Activated CD4-positive, alpha-beta T cell treated with anti-CD3 and anti-CD28 coated beads for 4 hours (primary cell): ENCODE results near the gene CLEC2D.
"Not testable (repeated sequence)": the region's sequence is repeated elsewhere in the genome, so short reads cannot be mapped to it uniquely, and the experiment has no call there.

Source experiments
- DNase-seq, 2 donors: peaks; one replicate each; pipeline ENCODE4 v3.0.0-alpha.2; 2020

CLEC2D gene, protein sequence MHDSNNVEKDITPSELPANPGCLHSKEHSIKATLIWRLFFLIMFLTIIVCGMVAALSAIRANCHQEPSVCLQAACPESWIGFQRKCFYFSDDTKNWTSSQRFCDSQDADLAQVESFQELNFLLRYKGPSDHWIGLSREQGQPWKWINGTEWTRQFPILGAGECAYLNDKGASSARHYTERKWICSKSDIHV

DNA sequence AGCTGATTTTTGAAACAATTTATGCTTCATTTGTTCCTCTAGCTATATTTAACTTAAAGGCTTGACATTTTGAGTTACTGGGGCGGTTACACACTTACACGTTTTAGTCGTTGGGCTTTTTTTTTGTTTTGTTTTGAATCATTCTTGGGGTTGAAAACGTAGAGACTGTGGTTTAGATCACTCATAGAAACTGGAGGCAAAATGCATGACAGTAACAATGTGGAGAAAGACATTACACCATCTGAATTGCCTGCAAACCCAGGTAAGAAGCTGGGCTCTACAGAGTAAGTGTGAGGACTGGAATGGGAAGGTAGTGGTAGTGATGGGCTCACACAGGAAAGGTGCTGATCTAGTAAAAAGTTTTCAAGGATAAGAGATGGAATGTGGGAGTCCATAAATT lies at the start of gene CLEC2D:
TSS of gene CLEC2D (plus strand) at position 180 of the 400 bp plus-strand sequence. CDS start at position 202, 22 bp downstream.
- peak in 1 of 2 donors; percentile 45 for DNase-seq

DNA sequence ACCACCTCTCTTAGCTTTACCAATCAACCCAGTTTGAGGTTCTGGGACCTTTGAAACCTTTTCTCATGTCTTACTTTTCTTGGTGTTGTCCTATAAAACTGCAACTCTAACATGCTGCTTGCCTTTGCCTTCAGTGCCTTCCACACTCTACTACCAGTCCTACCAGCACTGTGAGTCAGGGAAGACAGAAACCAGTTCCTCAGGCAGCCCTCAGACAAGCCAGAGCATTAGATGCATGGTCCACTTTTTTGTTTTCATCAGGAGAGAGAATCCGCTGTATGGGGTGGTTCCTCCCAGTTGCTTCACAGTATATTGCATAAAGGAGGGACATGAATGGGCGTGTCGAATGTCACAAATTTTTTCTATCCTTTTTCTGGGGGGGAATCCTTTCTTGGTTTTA lies 44.5 kb upstream of the CLEC2D start:
- DNase-seq: no peak

DNA sequence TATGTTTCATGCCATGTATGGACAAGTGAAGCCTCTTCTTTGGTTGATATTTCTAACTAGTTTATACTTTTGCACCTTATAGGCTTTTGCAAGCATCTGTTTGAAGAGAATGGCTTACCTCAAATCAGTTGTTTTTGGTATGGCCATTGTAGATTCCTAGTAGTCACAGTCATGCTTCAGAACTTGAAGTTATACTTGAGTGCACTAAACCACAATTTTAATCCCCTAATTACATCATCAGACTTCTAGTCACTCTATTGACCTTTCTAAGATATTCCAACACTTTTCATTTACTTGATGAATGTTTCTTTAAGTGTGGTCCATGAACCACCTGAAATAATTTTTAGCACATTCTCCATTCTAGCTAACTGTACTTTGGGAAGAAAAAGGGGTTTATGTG lies 43.2 kb upstream of the CLEC2D start:
- DNase-seq: no peak

DNA sequence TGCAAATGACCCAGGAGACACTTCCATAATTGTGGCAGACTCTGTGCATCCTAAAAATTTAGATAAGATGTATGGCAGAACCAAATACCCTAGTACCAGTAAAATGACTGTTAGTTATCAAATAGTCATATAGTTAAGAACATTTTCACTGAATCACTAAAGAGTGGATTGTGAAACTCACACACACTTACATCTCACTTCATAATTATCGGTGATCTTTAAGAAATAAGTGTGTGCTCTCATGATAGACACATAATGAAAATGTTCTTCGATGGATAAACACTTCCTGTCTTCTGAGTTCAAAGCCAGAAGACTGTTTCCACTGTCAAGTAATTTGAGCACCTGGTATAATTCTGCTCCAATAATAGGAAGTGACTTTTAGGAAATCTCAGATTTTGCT lies 42.7 kb upstream of the CLEC2D start:
- DNase-seq: no peak

DNA sequence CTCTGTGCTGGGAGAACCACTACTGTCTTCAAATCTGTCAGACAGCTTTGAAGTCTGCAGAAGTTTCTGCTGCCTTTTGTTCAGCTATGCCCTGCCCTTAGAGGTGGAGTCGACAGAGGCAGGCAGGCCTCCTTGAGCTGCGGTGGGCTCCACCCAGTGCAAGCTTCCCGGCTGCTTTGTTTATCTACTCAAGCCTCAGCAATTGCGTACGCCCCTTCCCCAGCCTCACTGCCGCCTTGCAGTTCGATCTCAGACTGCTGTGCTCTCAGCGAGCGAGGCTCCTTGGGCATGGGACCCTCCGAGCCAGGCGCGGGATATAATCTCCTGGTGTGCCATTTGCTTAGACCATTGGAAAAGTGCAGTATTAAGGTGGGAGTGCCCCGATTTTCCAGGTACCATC lies 36.7 kb upstream of the CLEC2D start:
- DNase-seq: no peak

DNA sequence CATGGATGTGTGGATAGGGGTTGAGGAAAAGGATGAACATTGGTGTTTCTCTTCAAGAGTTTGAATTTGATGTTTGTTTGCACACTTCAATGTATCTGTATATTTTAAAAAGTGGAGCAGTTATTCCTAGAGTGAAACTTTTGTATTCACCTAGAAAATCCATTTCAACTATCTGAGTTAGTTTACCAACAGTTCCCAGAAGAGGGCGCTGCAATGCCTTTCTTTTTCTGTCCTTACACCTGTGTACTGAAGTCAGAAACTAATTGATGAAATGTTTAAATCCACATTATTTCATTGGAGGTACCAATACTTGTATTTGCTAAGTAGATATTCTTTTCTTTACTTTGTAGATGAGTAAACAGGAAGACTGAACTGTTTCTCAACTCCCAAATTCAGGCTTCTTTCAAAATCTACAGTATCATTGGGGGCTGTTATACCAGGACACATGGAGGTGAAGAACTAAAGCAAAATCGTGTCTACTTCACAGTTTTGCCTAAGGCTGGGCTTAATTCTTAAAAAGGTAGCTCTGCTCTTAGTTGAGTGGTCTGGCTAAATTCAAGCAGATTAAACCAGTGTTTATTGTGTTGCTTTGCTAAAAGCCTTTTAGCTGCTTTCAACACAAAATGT lies 35.2 kb upstream of the CLEC2D start:
- DNase-seq: peak; percentile 76 to 88

DNA sequence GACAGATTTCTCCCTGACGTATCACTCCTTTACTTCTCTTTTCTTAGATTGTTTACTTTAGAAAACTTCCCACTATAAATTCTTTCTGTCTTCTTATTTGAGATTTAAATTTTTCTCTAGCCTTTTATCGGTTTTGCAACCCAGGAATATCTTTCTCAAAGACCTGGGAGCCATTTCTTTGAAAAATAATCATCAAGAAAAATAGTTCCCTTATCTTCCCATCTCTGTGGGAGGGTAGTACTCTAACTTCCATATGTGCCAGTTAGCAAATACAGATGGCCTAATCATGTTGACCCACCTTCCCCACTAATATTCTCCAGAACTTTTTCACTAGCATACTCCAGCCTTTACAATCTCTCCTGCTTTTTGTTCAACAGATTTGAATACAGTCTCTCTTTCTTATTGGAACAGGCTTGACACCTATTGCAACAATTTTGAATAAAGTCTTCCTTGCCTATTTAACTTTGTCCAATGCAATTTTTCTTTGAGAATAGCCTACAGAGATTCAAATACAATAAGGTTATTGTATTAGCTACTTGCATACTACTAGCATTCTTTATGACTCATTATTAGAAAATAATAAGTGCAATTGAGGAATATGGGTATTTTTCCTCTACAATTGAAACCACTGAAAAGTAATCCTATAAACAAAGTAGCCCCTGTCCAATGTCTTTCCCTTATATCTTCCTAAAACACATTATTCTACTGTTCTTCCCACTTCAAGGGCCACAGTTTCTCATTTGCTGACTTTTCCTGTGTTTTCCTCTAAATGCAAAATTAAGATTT lies 34.4 kb upstream of the CLEC2D start:
- DNase-seq: no peak

DNA sequence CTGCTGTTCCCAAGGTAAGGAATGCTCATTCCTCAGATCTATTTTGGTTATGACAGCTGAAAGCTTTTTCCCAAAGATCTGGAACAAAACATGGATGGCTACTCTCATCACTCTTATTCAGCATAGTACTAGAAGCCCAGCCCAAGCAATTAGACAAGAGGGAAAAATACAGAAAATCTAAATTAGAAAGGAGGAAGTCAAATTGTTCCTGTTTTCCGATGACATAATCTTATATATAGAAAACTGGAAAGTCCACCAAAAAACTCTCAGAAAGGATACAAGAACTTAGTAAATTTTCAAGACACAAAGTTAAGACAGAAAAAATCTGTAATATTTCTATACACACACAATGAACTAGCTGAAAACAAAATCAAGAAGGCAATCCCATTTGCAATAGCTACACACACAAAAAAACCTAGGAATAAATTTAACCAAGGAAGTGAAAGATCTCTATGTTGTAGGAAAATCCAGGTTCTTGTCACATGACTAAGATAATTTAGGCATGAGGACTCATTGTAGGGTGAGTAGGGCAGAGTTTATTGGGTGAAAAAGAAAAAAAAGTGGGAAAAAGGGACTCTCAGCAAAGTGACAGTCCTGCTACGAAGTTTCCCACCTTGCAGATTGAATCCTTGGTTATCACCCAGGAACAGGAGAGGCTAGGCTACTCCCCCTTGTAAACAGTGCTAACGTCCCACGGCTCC lies 33.2 kb upstream of the CLEC2D start:
- DNase-seq: no peak

DNA sequence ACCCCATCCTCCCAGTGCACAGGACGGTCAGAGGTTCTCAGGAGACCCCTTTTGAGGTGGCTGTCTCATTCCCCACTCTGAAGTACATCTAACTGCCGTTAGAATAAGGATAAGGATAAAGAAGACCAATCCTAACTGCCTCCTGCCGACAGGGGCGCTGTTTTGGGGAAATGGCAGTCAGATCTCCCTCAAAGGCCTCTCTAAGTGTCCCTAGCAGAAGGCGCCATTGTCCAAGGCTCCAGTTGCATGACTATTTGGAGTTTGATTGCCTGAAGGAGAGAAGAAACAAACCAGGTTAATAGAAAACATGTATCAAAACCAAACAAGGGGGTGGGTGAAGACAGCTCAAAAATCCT lies 32.7 kb upstream of the CLEC2D start:
- no peak for DNase-seq

DNA sequence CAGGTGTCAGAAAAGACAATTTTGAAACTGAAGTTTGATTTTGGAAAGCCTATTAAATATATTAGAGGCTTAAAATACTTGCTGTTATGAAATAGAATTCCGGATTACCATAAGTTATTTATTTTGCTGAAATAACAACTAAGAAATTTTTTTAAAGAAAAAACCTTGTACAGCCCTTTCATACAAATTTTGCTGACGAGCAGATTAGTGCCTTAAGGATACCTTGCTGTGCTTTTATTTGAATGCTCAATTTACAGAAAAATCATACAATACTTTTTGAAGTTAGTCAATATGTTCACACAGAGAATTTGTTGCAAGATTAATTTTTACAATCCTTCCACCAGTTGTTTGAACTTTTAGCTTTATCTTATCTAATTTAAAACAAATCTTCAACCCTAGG lies 29.5 kb upstream of the CLEC2D start:
- no peak for DNase-seq

DNA sequence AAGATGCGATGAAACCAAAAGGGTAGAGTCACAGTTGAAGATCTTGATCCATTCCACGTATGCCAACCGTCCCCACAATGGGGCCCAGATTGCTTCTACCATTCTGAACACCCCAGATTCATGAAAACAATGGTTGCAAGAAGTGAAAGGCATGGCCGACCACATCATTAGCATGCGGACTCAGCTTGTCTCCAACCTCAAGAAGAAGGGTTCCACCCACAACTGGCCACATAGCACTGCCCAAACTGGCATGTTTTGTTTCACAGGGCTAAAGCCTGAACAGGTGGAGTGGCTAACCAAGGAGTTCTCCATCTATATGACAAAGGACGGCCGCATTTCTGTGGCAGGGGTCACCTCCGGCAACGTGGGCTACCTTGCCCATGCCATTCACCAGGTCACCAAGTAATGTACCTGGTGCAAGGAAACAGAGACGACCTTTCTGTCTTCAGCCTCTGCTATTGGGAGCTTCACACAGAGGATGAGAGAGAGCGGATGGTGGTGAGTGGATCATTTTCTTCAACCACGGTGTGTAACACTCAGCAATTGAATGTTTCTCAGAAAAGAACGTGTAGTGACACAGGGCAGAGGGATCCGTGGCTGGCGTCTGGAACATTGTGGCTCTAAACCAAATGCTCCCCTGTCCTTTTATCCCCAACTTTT lies 26.8 kb upstream of the CLEC2D start:
- DNase-seq: no peak

DNA sequence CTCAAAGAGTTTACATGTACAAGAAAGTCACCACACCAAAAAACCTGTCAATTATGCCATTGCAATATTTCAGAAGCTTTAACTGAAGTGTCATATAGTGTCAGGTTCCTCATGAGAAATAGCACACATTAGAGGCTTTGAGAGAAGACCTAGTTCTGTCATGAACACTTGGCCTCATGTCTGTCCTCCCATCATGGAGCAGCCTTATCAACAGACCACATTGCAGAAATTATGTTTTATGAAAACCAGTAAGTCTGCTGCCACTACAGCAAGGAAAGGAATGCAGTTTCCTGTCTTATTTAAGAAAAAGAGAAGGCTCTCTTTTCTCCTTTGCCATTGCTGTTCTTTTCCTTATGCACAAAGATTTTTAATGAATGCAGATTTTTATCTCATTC lies 26.2 kb upstream of the CLEC2D start:
- no peak for DNase-seq

DNA sequence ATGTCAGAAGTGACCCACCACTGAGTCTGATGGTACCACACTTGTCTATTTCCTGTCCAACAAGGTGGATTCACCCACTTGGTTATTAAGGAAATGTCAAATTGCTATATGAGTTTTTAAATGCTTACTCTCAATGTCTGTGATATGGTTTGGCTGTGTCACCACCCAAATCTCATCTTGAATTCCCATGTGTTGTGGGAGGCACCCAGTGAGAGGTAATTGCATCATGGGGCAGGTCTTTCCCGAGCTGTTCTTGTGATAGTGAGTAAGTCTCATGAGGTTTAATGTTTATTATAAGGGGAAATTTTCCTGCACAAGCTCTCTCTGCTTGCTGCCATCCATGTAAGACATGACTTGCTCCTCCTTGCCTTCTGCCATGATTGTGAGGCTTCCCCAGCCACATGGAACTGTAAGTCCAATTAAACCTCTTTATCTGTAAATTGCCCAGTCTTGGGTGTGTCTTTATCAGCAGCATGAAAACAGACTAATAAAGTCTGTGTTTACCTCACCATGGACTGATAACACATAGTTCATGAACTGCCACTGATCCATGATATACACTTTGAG lies 24.4 kb upstream of the CLEC2D start:
- not testable (repeated sequence) for DNase-seq

DNA sequence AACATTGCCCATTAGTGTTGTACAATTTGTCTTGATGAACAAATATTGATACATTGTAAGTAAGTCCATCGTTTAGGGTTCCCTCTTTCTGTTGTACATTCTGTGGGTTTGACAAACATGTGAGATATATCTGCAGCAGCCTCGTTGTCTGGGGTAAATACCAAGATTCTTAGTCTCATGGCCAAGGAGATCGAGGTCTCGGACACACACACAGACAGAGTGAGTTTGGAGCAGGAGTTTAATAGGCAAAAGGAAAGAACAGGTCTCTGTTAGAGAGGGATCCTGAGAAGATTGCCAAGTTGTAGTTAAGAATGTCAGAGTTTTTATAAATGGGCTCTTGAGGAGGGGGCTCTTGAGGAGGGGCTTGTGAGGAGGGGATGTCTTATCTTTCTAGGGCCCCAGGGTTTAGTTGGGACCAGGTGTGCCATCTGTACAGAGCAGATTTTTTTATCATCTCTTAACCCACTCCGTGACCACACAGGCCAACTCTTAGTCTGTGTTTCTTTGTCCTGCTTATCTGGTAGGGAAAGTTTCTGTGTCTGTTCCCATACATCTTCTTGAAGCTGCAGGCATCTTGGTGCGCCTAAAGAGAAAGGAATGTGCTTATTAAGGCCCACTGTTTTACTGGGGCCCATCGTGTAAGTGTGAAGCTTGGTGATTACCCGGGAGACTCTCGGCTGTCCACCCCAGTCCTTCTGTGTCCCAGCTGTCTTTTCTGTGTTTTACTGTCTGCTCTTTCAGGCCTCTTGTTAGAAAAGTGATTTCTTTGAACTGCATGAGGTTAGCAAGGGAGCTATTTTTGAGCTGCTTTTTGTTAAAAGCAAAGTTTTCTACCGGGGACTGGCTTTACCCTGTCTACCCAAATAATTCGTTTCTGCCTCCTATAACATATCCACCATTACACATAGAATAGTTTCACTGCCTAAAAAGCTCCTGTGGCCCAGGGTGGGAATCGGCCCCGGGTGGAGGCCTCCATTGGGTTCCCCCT lies 22.4 kb upstream of the CLEC2D start:
- no peak for DNase-seq

DNA sequence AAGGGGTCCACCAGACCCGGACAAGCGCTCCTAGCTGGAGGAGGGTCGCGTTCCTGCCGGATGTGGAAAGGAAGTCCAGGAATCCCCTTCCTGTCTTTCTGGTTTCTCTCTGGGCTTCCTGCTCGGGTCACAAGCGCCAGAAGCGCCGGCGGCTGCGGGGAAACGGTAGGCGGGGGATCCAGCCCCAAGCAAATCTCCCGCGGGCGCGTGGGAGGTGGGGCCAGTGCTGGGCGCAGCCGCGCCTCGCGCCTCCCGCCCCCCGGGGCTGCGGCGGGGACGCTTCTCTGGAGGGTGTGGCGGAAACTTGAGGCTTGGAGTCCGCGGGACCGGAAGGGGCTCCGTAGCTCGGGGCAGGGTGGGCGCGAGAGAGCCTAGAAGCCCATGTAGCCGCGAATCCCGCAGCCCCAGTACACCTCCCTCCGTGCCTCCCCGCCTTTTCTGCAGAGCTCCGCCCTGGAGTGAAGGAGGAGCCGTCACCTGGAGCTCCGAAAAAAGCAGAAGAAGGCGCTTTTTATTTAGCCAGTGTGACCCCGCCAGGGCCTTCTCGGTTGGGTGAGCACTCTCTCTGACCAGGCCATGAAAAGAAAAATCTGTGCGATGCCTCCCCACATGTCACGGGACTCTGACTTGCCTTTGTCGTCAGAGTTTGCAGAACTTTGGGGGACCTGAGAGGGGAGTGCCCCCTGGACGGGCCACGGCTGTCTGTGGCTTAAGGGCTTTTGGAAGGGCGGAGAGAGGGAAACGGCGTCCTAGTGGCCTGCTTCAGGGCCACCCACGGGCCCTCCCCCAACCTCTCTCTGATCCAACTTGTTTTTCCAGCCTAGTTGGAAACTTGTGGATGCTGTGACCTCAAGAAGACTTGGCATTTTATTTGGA lies 21.4 kb upstream of the CLEC2D start:
- DNase-seq: peak; percentile 77 to 83

DNA sequence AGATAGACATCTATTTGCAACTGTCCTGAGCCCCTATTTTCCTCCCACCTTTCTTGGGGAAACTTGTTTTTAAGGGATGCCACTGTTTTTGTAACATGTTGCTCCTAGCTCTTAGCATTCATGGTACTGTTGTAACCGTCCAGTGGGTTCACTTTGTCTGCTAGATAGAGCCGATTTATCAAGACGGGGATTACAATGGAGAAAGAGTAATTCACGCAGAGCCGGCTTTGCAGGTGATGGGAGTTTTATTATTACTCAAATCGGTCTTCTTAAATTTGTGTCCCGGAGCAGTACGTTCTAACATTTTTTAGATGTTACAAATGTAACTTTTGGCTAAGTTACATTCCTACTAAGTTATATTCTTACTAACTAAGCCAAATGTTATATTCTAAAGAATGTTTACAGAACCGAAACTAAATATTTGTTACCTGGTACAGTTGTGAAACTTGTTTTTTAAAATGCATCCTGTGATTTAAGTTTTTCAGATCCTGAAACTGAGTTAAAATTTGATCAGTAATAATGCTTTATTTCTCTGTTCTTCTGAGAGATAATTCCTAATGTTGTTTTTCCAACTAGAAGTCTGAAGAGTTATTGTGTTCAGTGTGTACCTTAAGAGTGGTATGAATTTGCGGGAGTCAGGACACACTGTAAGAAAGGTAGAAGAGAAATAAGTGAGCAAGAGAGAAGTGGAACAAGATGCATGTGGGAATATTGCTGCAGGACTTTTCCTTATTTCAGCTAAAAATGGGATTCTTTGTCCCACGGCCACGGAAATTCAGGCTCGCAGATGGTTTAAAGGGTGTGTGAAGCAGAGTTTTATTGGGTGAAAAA lies 20.6 kb upstream of the CLEC2D start:
- no peak for DNase-seq

DNA sequence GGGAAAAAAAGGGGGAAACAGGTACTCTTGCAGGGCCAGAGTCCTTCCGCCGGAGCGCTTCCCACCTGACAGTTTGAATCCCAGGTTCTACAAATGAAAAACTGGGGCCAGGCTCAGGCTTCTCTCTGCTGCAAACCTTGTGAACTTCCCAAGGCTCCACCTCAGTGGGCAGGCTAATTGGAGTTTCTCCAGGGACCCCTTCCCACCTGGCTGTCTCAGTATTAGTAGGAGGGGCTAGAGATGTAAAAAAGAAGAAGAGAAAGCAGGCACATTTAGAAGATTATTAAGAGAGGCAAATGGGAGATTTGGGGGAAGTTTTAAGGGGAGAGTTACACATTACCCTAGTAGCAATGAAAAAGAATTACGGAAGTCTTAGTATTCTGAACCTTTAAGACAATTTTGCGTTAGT lies 20.0 kb upstream of the CLEC2D start:
- DNase-seq: no peak

DNA sequence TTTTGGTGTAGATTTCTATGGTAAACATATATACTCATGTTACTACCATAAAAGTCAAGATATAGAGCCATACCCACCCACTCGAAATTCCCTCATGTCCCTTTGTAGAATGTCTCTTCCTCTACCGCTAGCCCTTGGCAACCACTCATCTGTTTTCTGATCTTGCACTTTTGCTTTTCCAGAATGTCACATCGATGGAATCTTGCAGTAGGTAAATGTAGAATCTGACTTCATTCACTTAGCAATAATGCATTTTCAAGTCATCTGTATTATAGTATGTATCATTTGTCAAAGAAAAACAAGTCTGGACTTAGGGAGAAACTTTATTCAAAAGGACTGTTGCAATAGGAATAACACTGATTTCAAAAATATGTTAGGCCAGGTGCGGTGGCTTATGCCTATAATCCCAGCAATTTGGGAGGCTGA lies 19.3 kb upstream of the CLEC2D start:
- DNase-seq: no peak

DNA sequence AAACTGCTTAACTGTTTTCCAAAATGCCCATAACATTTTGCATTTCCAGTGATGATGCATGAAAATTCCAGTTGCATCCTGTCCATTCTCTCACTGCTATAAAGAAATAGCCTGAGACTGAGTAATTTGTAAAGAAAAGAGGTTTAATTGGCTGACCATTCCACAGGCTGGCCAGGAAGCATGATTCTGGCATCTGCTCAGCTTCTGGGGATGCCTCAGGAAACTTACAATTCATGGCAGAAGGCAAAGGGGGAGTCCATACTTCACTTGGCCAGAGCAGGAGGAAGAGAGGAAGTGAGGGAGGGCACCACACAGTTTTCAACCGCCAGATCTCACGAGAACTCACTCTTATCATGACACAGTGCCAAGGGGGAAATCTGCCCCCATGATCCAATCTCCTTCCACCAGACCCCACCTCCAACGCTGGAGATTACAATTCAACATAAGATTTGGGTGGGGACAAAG lies 18.2 kb upstream of the CLEC2D start:
- DNase-seq: no peak
